DOHH2 (cell line): Measurements from ENCODE around the gene GORASP1.
A peak's percentile ranks its signal among the peaks of the same experiment; 100 is the strongest.

Experiments used
- CTCF ChIP-seq: fragments of 200-600 bp; sonication (generic); IDR thresholded peaks from one replicate; pipeline ENCODE4 v1.5.1; 2014; ENCODE audit warnings: antibody characterized with exemption, mild to moderate bottlenecking, low read depth, low read length; ENCODE audit not compliant: poor library complexity, severe bottlenecking
- EZH2phosphoT487 ChIP-seq: fragments of 200-600 bp; sonication (generic); IDR thresholded peaks from 2 replicates; pipeline ENCODE4 v1.6.1; 2017; ENCODE audit warnings: borderline replicate concordance, mild to moderate bottlenecking, antibody characterized with exemption, low read length, moderate library complexity, mixed read lengths

GRCh38 chr3:39086144-39086543 is 21.3 kb downstream of the GORASP1 start:
- peak; percentile 22 for TF ChIP-seq CTCF
- no peak for TF ChIP-seq EZH2phosphoT487
